HT1080 (cell line): ENCODE results near the gene PTPN1. TPM values are rescaled to one million over a fixed set of nuclear protein-coding genes. Genes with fewer than 3 reads are reported as not detected.
A peak's percentile ranks its signal among the peaks of the same experiment; 100 is the strongest.

ENCODE experiments used
- DNase-seq: peaks from one replicate; pipeline ENCODE4 v3.0.0-alpha.2; 2015; ENCODE audit warnings: low read depth
- total RNA-seq: library from RNA; depleted of rRNA; stranded (reverse); fragments of >200 nt; shearing (Covaris generic); gene quantifications from 2 replicates; pipeline ENCODE4 v1.2.3, GENCODE V29; 2014

The PTPN1 gene
- total RNA-seq, 1 experiment from 2014 or later = 47.6 TPM

DNA sequence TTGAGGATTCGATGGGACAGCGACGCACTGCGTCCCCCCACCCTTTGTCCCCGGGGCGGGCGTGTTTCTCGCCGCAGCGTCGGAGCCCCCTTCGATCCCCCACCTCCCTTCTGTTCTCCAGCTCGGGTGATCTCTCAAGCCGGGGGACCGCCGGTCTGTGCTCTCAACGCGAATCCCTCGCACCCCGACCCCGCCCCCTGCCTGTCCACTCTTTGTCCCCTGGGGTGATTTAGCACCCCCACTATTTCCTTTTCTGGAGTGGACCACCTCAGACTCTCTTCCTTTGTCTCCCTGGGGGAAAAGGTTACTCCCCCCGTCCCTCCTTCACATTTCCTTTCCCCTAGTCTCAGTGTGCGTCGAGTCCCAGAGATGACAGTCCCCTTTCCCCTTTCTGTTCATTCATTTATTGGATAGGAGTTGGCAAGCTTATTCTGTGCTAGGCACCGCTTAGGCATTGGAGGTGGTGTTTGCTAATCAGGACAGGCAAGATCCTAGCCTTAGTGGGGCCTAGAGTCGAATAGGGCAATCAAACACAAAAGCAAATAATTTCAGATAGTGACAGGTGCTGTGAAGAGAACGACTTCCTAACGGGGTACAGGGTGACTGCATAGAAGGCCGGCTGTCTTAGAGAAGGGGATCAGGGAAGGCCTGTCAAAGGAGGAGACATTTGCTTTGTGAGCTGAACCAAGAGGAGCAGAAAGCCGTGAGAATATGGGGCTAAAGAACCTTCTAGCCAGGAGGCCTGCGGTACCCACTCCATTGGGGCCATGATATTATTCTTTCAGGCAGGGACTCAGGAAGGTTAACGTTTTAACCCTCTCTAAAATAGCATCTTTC lies 741 bp downstream of the PTPN1 start:
- DNase-seq = no peak

- DNase-seq = no peak
These were observed 2.1 kb downstream of the PTPN1 start for GRCh38 chr20:50512323-50512722.

- DNase-seq = peak; percentile 74
These were observed 3.2 kb downstream of the PTPN1 start for GRCh38 chr20:50513169-50514034.

DNA sequence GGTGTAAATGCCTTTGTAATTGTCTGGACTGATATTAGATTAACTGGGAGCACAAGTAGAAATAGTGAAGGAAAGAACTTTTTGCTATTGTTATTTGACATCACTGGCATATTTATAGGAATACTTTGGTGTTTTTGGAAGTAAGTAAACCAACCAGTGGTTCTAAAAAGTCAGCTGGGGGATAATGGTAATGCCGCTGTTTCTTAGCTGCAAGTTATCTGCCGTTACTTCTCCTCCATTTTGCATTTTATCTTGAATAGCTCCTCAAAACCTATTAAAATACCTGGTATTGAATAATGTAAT lies 3.8 kb downstream of the PTPN1 start:
- DNase-seq = no peak

DNA sequence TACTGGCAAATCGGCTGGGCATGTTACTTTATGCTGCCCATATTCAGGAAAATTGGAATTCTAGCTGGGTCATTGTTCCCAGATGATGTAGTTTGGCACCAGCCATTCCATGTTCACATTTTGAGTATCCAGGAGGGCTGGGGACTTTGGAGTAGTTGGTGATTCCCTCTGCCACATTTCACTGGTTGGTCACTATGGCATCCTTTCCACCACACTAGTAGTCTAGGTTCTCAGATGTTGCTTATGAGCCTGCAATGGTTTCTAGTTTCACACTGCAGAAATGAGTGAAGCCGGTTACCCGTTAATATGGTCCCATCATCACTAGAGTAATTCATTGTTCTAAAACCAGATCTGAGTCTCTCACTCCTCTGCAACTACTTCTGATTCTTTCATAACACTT lies 4.6 kb downstream of the PTPN1 start:
- no peak for DNase-seq

DNA sequence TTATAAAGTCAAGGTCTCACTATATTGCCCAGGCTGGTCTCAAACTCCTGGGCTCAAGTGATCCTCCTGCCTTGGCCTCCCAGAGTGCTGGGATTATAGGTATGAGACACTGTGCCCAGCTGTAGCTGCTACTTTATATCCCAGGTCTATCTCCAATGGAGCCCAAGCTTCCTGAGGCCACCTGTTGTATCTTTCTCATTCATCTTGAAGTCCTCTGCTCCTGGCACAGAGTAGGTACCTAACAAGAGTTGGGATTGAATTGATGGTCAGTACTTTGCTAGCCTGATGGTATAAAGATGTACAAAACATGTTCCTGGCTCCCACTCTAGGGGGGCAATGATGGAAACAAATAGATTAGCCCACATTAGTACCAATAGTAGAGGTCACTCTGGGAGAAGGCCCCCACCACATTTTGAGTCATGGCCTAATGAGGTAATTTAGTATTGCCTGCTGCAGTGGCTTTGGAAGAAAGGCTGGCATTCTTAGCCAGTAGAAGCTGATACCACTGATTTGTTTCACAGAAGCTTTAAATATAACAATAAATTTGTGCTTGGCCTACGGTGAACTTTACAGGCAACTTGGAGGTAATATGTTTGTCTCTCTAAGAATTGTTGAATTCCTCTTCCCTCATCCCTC lies 5.4 kb downstream of the PTPN1 start:
- DNase-seq = no peak

DNA sequence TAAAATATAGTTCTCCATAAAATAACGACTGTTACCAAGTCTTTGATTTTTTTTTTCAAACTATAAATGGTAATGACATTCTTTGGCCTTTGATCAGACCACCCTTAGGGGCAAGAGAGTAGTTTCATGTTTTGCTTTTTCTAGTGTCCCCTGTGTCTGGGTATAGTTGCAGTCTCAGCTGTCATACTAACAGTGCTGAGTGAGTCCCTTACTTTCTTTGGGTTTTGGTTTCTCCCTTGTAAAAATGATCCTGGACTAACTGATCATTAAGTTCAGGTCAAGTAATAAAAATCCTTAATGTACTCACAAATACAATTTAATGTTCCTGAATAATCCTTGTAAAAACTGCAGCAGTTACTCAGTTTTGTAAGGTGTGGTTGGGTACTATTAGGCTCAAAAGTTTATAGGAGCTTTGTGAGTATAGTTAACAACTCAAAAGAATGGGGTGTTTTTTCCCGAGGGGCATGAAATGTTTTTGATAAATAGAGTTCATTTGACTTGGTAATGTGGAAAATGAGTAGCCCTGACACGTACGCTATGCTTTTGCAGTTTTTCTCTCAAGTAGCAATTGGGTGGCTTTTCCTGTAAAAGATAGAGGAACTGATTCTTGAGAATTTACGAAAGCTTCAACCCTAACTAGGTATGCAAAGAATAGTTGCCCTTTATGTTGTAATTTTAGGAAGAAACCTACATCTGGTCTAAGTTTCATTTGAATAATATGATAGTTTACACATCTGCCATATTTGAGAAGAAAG lies 6.2 kb downstream of the PTPN1 start:
- no peak for DNase-seq

- no peak for DNase-seq
These were observed 7.0 kb downstream of the PTPN1 start for GRCh38 chr20:50516935-50517816.

DNA sequence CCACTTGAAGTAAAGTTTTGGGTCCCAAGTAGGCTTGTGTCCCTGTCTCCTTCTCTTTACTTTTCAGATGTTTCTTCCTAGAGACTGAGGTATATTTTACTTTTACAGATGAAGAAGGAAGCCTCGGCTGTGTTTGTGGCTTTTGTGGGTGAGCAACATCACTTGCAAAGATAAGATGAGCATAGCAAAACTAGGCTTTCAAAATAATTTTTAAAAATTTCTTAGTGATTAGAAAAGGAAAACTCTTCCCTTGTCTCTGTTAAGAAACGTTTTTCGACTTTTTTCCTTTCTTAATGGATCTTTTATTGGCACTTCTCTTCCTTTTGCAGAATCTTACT lies 7.6 kb downstream of the PTPN1 start:
- DNase-seq = no peak

GRCh38 chr20:50518270-50518721 lies 8.1 kb downstream of the PTPN1 start:
- peak; percentile 45 for DNase-seq

- no peak for DNase-seq
These were observed 9.0 kb downstream of the PTPN1 start for GRCh38 chr20:50519036-50519762.

DNA sequence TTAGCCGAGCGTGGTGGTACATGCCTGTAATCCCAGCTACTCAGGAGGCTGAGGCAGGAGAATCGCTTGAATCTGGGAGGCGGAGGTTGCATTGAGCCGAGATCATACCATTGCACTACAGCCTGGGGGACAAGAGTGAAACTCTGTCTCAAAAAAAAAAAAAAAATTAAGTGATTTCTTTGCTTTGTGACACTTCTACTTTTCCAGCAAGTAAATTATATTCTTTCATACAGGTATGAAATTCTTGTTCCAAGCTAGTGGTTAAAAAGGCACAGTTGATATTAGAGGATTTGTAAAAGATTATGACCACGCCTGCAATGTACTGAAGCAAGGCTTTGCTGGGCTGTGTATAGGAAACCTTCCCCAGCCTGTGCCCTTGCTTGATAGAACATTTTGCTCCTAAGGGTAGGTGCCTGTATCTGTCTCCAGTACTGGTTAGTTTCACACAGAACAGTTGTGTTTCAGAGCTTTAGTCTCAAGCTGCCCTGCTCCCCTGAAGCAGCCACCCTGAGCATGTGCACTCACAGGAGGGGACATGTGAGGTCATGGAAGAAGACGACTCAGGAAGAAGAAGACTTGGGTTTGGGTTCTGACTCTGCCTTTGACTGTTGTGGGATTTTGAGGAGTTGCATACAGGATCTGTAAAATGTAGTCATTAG lies 10.2 kb downstream of the PTPN1 start:
- DNase-seq = no peak

DNA sequence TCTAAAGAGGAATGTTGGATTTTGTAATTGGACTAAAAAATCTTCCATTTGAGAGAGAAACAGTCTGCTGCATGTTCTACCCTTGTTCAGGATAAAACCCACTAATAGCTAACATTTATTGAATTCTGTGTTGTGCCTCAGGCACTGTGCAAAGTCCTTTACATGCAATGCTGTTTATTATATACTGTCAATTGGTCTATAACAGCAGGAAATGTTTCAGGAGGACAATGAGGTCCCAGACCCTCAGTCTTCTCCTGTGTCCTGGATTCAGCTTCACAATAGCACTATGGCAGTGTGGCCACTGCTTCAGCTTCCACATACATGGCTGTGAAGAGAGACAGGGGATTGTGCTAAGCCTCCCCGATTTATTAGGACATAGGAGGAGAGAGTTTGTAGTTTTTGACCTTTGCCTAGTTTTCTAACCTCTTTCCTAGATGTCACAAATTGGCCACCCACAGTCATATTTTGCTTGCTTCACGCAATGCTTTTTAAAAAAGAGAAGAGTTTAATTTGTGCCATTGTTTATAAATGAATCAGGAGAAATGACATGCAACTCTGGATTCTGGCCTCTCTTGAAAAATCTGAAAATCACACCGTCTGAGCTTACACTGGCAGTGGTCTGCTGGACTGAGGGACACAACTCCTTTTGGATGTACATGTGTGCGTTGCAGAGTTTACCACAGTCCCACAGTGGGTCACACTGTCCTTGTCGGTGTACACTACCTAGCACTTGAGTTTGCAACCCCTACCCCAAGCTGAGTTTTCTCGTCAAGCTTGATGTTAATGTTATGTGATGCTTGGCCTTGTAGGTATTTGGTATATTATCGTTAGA lies 11.3 kb downstream of the PTPN1 start:
- DNase-seq = no peak

DNA sequence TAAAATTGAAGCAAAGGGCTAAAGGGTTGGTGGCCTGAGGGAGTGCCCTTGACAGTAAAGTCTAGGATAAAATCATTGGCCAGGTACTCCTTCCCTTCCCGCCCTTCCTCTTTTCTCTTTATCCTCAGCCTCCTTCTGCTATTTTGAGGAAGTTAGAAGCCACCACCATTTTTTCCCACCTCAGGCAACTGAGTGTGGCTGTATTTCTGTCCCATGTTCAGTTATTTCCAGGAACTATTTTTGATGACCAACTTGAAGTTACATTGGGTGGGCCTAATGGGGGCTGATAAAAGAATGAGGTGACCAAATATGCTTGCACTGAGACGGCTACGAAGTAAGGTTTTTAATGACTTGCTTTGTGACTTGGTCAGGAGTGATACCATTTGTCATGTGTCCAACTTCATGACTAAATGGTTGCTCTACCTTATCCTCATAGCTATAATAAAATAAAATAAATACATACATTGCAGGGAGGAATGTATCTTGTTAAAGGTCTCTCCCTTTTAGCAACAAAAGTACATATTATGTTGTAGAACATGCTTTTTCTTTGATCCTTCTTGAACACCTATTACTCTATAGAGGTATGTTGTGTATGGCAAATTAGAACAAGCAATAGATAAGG lies 12.0 kb downstream of the PTPN1 start:
- no peak for DNase-seq

DNA sequence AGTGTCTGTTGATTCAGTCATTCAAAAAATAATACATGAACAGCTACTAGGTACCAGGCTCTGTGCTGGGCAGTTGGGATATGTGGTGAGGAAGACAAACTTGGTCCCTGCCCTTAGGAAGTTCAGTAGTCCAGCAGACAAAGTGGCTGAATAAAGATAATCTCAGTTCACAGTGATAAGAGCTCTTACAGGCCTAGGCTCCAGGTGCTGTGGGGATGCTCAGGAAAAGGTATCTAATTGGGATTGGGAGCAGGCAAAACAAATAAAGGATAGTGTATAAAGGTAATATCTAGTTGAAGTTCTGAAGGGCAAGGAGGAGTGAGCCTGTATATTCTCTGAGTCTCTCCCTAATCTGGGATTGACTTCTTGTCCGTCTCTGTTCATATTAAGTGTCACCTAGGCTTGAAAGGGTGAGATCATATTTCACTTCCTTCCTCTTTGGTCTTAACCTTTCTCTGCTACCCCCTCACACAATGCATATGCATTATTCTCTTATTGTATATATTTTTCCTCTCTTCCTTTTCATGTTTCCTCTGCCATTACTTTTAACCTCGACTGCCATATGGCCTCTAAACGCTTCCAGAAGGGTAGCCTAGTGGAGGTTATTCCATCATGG lies 13.5 kb downstream of the PTPN1 start:
- no peak for DNase-seq

GRCh38 chr20:50525681-50526080 lies 15.5 kb downstream of the PTPN1 start:
- DNase-seq = no peak

DNA sequence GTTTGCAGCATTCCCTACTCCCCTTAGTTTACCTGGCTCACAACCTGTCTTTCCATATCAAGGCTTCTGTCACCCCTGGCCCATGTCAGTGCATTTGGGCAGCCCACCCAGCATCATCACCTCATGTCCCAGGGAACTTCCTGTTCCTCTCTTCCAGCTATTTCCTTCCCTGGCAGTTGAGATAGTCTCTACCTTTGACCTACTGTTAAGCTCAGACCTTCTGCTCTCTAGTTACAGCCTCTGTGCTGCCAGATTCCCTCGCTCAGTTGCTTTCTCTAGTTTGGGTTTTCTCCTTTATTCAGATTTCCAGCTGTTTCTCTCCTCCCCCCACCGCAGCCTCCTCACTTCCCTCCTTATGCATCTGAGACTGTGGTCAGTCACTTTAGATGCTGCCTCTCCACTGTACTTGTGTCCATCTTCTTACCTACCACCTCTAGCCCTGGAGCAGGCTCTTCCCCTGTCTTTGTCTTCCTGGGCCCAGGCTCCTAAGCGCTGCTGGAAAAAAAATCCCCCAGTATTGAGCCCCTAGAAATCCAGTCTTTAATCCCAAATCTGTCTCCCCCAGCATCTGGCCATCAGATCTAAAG lies 16.3 kb downstream of the PTPN1 start:
- no peak for DNase-seq
